Right lung (tissue), 5 donors: ENCODE results near the gene SLC12A3. TPM values are rescaled to one million over a fixed set of nuclear protein-coding genes. Genes with fewer than 3 reads are reported as not detected.
A peak's percentile ranks its signal among the peaks of the same experiment; 100 is the strongest.
"Not testable (repeated sequence)": the region's sequence is repeated elsewhere in the genome, so short reads cannot be mapped to it uniquely, and the experiment has no call there.

ENCODE experiments used
- DNase-seq, 2 donors: peaks; one replicate each; pipeline ENCODE4 v3.0.0-alpha.2; 2013
- polyA plus RNA-seq, 5 donors: library from polyadenylated mRNA; unstranded; fragments of 120-200 nt; gene quantifications; one replicate each; pipeline versions ENCODE4 v1.2.1 to v1.2.3, GENCODE V29; 2013; ENCODE audit warnings: inconsistent platforms in 1 of 5, low replicate concordance in 1 of 5; ENCODE audit not compliant: insufficient read length in 5 of 5, insufficient read depth in 1 of 5

The SLC12A3 gene
- polyA plus RNA-seq, 5 donors: 0.05 to 0.34 (median 0.08) TPM

DNA sequence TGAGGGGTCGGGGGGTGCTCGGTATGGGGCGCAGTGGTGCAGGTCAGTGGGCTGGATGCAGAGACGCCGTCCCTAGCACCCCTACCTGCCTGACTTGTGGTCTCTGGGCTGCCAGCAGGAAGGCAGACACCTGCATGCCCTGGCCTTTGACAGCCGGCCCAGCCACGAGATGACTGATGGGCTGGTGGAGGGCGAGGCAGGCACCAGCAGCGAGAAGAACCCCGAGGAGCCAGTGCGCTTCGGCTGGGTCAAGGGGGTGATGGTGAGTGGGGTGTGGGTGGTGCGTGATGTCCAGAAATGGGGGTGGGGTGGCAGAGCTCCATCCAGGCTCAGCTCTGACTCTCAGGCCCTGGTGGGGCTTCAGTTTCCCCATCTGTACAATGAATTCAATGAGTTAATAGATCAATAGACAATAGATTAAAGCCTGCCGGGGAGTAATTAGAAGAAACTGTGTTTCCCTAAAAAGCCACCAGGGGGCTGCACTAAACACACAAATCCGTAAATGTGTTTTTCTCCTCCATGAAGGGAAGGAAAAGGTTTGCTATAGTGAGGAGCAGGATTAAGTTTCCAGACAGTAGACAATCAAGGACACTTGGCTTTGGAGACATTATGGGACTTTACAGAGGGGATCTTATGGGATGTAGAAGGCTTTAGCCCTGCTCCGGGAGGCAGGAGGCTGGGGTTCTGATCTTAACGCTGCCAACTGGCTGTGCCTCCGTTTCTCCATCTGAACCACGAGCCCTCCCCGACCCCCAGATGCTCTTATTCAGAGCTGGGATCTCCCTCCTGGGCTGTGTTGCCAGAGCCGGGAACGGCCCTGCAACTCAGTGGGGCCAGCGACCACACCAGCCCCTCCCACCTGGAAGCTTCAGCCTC is 2.2 kb downstream of the SLC12A3 start:
- no peak for DNase-seq

DNA sequence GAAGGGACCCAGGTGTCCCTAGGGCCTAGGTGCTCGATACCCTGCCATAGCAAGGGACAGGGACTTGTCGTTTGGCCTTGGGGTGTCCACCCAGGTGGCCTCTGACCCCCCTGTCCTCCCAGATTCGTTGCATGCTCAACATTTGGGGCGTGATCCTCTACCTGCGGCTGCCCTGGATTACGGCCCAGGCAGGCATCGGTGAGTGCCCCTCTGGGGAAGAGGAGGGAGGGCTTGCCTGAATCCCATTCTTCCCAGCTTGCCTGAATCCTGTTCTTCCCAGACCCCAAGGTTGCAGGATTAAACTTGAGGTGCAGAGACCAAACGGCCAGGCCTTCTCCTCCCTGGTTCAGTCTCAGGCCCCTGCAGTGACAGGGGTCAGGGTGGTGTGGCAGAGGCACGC is 3.2 kb downstream of the SLC12A3 start:
- DNase-seq: no peak

DNA sequence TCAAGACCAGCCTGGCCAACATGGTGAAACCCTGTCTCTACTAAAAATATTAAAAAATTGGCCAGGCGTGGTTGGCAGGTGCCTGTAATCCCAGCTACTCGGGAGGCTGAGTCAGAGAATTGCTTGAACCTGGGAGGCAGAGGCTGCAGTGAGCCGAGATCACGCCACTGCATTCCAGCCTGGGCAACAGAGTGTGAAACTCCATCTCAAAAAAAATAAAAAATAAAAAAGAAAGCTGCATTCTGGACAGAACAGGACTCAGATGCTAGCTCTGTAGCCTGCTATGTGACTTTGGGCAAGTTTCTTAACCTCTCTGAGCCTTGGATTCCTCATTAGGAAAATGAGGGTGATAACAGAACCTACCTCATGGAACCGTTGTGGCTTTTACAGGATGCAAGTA is 3.8 kb downstream of the SLC12A3 start:
- DNase-seq: not testable (repeated sequence)

DNA sequence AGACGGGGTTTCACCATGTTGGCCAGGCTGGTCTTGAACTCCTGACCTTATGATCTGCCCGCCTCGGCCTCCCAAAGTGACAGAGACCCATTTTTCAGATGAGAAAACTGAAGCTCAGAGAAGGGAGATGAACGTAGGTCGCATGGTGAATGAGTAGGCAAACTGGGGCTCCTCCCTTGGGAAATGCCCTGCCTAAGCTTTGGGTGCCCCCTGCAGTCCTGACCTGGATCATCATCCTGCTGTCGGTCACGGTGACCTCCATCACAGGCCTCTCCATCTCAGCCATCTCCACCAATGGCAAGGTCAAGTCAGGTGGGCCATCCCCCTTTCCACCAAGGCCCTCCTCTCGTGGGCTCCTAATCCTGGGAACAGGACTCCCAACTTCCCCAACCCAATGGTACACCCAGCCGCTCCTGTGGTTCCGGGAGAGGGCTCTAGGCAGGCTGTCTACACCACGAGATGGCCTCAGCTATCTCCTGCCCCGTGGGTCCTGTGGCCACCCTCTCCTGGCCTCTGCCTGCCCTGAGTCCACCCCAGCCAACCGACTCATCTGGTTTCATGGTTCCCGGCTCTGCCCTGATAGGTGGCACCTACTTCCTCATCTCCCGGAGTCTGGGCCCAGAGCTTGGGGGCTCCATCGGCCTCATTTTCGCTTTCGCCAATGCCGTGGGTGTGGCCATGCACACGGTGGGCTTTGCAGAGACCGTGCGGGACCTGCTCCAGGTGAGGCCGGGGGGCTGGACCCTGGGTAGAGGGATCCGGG is 4.7 kb downstream of the SLC12A3 start:
- no peak for DNase-seq

DNA sequence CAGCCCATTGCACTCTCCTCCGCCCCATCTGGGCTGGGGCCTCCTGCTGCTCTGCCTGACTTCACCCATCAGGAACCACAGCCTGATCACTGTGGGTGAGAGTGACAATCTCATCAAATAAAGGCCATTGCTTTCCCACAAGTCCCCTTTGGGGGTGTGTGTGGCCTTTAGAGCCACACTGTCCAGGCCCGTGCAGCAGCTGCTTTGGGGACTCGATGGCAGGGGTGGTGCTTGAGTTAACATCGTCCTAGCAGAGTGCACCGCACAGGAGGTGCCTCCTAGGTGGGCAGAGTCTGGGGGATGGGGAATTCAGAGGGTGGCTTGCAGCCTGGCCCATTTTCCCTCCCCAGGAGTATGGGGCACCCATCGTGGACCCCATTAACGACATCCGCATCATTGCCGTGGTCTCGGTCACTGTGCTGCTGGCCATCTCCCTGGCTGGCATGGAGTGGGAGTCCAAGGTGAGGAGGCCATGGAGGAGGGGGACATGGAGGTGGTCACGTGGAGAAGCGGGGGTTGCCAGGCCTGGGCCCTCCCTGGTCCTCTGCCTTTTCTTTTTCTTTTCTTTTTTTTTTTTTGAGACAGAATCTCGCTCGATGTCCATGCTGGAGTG is 5.4 kb downstream of the SLC12A3 start:
- DNase-seq: no peak

DNA sequence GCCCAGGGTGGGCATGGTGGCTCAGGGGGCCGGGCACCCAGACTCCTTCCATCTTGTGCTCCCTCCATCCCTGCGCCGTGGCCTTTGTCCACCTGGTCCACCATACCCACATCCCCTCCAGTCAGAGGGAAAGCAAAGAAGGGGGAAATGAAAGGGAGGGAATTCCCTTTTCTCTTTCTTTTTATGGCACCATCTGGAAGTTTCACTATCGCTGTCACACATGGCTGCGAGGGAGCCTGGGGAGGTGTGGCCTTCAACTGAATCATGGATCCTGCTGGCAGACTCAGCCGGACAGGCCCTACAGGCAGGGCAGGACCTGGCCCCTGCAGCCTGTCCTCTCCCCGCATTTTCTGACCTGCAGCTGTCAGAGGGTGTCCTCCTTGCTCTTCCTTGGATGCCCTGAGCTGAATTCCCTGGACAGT is 6.2 kb downstream of the SLC12A3 start:
- DNase-seq: no peak

DNA sequence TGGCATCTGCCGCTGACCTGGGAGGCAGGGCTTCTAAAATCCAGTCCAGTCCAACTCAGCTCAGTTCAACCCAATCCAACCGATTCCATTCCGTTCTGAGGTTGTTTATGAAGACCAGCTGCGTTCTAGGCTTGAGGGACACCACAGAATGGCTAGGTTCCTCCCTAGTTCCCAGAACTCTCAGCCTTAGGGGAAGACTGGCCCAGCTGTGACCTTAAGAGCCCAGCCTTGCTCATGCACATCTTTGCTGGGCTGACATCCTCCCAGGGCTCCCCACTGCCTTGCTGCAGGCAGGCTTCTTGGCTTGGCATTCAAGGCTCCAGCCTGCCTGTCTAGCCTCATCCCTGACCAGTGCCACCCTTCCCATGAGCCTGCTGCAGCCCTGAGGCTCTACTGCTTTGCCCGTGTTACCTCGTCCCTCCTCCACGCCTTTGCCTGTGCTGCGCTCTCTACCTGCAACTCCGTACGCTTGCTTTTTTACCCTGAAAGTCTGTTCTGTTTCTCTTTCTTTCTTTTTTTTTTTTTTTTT is 7.9 kb downstream of the SLC12A3 start:
- DNase-seq: no peak

DNA sequence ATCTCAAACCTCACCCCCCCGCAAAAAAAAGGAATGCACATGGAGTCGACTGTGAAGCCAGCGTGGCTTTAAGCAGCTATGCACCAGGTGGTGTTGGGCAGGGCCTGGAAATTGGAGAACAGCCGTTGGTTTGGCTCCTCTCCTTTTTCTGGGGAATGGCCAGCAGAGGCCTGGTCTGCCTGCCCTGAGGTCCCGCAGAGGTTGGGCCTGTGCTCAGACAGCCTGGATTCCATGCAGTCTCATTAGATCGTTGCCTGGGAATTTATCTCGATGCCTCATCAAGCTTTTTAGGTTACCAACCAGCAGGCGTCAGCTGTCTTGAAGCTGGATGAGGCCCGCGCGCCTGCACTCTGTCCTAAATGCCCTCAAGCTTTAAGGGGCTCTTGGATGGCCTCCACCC is 9.8 kb downstream of the SLC12A3 start:
- peak in 1 of 2 donors; percentile 20 for DNase-seq

DNA sequence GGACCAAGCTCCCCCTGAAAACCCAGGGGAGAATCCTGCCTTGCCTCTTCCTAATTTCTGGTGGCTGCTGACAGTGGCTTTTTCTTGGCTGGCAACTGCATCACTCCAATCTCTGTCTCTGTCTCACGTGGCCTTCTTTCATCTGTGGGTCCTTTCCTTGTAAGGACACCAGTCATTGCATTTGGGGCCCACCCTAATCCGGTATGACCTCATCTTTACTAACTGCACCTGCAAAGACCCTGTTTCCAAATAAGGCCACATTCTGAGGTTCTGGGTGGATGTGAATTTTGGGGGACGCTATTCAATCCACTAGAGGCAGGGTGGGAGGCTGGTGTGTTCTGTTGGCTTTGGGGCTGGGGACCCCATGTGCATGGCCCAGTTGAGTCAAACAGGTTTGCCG is 11.0 kb downstream of the SLC12A3 start:
- no peak for DNase-seq

DNA sequence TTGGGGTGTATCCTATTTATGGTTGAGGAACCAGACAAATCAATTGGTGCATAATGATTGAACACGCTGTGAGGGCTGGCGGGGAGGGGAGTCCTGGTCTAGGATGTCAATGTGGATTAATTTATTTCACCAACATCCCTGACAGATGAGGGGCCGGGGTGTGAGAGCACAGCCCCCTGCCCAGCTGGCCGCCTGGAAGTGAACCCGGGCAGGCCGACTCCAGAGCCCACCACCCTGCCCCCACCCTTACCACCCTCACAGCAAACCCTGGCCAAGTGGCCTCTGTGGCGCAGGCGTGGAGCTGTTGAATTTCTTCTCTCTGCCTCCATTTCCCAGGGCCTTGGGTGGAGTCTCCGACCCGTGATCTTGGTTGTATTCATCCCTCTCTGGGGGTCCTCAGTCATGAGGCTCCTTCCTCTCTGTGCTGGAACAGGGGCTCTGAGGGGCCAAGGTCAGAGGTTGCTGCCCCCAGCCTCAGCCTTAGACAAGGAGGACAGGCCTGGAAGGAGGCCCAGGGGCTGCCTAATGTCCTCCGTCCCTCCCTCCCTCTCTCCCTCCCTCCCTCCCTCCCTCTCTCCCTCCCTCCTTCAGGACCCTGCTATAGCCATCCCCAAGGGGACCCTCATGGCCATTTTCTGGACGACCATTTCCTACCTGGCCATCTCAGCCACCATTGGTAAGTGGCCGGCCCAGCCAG is 12.6 kb downstream of the SLC12A3 start:
- DNase-seq: no peak

DNA sequence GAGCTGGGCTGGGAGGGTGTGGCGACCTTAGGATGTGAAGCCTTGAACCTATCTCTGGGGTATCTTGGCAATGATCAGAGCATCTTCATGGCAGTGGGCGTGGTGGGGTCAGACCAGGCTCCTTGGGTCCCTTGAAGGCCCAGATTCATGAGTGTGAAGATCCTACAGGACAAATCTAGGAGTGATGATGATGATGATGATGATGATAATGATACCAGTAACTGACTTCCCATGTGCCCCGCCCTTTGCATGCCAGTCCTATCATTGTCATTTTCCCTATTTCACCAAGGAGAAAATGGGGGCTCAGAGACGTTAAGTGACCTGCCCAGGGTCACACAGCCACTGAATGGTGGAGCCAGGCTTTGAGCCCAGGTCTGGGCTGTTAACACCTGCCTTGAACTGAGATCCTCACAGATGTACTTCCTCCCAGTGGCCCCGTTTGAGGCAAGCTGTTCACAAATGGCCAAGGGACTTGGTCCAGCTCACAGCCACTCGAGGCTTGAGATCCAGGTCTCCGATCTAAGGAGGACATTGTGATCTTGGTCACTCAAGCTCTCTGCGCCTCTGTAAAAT is 13.4 kb downstream of the SLC12A3 start:
- DNase-seq: no peak

DNA sequence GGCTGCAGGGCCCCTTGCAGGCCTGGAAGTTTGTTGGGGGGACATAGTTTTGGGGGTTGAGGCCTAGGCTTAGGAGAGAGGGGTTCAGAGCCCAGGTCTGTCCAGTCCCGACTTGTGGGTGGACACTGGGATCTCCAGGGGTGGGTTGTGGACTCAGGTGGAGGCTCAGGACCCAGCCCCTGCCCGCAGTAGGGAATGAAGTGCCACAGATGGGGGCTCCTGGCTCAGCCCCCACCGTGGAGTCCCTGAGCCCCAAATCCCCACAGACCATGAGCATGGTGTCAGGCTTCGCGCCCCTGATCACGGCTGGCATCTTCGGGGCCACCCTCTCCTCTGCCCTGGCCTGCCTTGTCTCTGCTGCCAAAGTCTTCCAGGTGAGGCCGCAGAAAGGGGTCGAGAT is 14.3 kb downstream of the SLC12A3 start:
- no peak for DNase-seq

DNA sequence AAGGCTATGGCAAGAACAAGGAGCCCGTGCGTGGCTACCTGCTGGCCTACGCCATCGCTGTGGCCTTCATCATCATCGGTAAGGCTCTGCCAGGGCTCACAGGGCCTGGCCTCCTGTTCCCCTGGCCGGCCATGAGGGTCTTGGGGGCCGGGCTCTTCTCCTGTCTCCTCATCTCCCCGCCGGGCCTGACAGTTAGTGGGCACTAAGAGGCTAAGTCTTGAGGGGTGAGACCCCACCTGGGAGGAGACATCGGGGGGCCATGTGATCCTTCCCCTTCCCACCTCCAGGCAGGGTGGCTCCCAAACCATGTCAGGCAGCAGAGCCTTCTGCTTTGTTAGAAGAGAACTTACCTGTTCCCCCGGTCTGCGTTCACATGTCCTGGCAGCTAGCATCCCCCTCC is 15.2 kb downstream of the SLC12A3 start:
- DNase-seq: no peak

DNA sequence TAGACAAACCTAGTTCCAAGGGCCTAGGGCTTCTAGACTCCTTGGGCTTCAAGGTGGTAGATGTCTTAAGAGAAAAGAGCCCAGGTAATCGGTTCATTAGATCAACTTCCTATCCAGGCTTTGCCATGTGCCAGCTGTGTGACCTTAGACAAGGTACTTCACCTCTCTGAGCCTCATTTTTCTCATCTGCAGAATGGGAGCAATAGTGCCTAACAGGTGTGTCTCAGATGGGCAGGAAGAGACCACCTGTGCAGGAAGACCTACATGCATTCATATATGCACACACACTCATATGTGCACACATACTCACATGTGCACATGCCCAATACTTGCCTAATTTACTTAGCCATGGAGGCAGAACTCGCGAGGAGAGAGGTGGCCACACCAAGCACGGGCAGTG is 15.7 kb downstream of the SLC12A3 start:
- no peak for DNase-seq

DNA sequence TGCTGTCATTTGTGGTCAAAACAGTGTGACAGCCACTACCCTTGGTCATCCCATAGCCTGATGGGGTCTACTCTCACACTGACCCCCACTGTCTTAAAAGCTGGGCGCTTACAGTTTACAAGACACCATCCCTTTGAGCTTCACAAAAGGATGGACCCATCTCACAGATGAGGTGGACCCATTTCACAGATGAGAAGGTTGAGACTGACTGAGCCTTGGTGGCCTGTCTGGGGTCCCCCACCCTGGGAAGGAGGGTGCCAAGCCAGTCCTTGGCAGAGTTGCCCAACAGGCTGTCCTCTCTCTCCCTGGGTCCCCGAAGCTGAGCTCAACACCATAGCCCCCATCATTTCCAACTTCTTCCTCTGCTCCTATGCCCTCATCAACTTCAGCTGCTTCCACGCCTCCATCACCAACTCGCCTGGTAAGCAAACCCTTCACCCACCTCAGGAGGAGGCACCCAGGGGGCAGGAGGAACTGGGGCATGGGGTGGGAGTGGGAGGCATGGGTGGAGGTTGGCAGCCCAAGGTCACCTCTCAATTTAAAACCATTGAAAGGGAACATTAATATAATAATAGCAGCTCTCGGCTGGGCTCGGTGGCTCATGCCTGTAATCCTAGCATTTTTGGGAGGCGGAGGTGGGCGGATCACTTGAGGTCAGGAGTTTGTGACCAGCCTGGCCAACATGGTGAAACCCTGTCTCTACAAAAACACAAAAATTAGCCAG is 17.2 kb downstream of the SLC12A3 start:
- DNase-seq: no peak

DNA sequence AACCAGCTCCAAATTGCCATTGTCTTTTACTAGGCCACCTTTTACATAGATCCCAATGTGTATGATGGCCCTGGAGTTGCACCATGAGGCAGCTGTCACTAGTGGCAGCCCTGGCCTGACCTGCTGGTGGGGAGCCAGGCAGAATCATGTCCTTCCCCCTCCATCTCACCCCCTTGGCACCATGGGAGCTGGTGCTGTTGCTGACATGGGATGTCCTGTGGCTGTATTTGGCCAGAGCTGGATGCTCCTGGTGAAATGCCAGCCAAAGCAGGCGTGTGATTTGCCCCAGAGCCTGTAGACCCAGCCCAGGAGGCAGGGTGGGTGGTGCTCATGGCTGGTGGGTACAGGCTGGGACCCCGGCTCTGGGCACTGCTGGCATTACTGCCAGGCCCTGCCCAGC is 18.6 kb downstream of the SLC12A3 start:
- DNase-seq: no peak

DNA sequence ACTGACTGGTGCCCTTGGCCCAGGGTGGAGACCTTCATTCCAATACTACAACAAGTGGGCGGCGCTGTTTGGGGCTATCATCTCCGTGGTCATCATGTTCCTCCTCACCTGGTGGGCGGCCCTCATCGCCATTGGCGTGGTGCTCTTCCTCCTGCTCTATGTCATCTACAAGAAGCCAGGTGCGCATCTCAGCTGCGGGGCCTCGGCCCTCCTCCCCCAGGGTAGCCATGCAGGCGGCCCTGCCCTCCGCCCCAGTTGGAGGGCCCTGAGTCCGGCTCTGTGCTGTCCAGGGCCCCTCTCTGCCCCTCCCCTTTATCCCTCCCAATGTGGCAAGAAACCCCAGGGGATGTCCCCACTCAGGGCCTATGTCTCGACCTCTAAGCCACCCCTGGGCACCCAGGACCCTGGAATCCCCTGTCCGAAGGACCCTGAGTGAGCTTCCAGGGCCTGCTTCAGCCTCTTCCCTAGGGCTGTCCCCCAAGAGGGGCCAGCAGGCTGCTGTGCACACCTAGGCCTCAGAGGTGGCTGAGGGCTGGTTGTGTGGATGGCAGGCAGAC is 19.1 kb downstream of the SLC12A3 start:
- no peak for DNase-seq

DNA sequence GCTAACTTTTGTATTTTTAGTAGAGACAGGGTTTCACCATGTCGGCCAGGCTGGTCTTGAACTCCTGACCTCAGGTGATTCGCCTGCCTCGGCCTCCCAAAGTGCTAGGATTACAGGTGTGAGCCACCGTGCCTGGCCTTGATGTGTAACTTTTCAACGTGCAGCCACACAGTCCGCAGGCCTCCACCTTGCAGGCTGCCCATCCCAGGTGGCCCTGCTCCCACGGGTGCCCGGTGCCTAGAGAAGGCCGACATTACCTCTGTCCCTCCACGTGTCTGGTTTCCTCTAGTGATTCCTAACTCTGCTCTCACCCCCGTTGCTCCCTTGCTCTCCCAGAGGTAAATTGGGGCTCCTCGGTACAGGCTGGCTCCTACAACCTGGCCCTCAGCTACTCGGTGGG is 19.9 kb downstream of the SLC12A3 start:
- not testable (repeated sequence) for DNase-seq

DNA sequence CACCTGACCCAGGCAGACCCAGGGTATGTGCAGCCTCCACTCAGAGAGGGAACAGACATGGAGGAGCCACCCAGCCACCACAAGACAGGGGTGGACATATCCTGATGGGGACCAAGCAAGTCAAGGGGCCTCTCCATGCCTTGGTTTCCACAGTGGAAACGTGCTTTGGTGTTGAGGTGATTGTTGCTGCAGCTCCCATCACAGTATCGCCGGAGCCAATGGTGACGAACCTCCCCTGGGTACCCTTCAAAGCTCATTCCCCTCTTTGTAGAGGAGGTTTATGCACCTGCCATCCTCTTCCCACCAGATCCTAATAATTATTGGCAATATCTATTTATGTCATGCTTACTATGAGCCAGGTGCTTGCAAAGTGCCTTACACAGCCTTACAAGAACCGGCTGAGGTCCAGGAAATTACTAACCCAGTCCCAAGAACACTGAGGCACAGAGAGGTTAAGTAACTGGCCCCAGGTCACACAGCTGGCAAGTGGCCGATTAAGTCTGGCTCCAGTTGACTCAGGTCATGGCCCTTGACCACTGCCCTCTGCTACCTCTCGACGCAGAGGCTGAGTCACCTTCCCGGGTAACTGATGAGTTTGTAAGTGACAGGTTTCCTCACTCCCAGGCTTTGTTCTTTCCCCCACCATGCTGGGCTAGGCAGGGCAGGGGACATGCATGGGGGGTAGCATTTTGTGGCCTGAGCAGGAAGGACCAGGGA is 20.6 kb downstream of the SLC12A3 start:
- DNase-seq: no peak

DNA sequence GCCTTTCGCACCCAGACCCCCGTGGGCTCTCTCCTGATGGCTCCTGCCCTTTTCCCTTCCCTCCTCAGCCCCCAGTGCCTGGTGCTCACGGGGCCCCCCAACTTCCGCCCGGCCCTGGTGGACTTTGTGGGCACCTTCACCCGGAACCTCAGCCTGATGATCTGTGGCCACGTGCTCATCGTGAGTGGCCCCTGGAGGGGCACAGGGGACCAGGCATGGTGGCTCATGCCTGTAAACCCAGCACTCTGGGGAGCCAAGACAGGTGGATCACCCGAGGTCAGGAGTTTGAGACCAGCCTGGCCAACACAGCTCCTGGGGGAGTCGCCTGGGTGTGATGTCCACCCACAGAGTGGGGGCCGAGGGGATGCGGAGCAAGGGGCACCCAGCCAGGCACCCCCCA is 21.3 kb downstream of the SLC12A3 start:
- no peak for DNase-seq
